A549 (cell line): ENCODE results near the gene DLG2. TPM values are rescaled to one million over a fixed set of nuclear protein-coding genes. Genes with fewer than 3 reads are reported as not detected.
A peak's percentile ranks its signal among the peaks of the same experiment; 100 is the strongest.
"Not testable (repeated sequence)": the region's sequence is repeated elsewhere in the genome, so short reads cannot be mapped to it uniquely, and the experiment has no call there.

Experiments
- ATAC-seq, 2 experiments: fragments of 200-7000 bp in 1 of 2; fragments of >200 bp in 1 of 2; cut with Nextera tagmentation in 1 of 2; cut with Tn5 transposase in 1 of 2; 3 replicates each; pipeline versions ENCODE4 v1.8.0 to v1.9.1; 2018 to 2020; ENCODE audit warnings: mild to moderate bottlenecking in 1 of 2, moderate library complexity in 1 of 2
- CTCF ChIA-PET: fragments of 300-600 bp; sonication (Branson Sonifier 250); formaldehyde crosslinking; extraction: SDS; loops from one replicate; lab custom pipeline; 2021; ENCODE audit warnings: antibody characterized with exemption, inconsistent platforms; lab: Yijun Ruan, JAX
- POLR2A ChIA-PET: fragments of 350-600 bp; formaldehyde crosslinking; extraction: SDS; loops from one replicate; lab custom pipeline; 2021; ENCODE audit warnings: antibody characterized with exemption, inconsistent platforms; lab: Yijun Ruan, JAX
- DNase-seq, 2 experiments: peaks; one replicate each; pipeline versions ENCODE4 v3.0.0 to v3.0.0-alpha.2; 2011 to 2016; ENCODE audit warnings: low read depth in 1 of 2, low spot score in 1 of 2
- FAIRE-seq: peaks from 2 replicates; lab custom pipeline; 2011; peaks lifted over from hg19 to GRCh38; lab: Jason Lieb, UNC
- H3K27ac ChIP-seq, 2 experiments: fragments of >200 bp; sonication (Bioruptor Twin); formaldehyde crosslinking; 3 replicates each; pipeline ENCODE4 v1.5.1; 2016 to 2017
- H3K4me1 ChIP-seq: fragments of >200 bp; sonication (Bioruptor Twin); formaldehyde crosslinking; 3 replicates; pipeline ENCODE4 v1.6.1; 2016
- H3K4me2 ChIP-seq: fragments of >200 bp; sonication (Bioruptor Twin); formaldehyde crosslinking; 3 replicates; pipeline ENCODE4 v1.6.1; 2016
- H3K4me3 ChIP-seq: fragments of >200 bp; sonication (Bioruptor Twin); formaldehyde crosslinking; 3 replicates; pipeline ENCODE4 v1.5.1; 2016
- H3K9me3 ChIP-seq: fragments of >200 bp; sonication (Bioruptor Twin); formaldehyde crosslinking; 3 replicates; pipeline ENCODE4 v1.6.1; 2016
- ATOH8 ChIP-seq: fragments of 250-450 bp; sonication (Bioruptor Pico); IDR thresholded peaks from 2 replicates; pipeline ENCODE4 v1.5.0; 2020; ENCODE audit warnings: low read depth, mild to moderate bottlenecking, moderate library complexity
- BCL3 ChIP-seq: fragments of >200 bp; sonication (Bioruptor Twin); formaldehyde crosslinking; IDR thresholded peaks from 3 replicates; pipeline ENCODE4 v1.6.1; 2016
- BHLHE40 ChIP-seq: IDR thresholded peaks from 2 replicates; pipeline ENCODE4 v1.6.1; 2012; ENCODE audit warnings: low read depth, low read length, inconsistent platforms
- EHF ChIP-seq: fragments of 250-450 bp; sonication (Bioruptor Pico); IDR thresholded peaks from 2 replicates; pipeline ENCODE4 v1.5.0; 2020; ENCODE audit warnings: mild to moderate bottlenecking
- ESRRA ChIP-seq: fragments of 150-350 bp; IDR thresholded peaks from 2 replicates; pipeline ENCODE4 v1.6.1; 2014; ENCODE audit warnings: mild to moderate bottlenecking, low read length, borderline replicate concordance
- FOSB ChIP-seq: fragments of 250-450 bp; sonication (Bioruptor Pico); IDR thresholded peaks from 2 replicates; pipeline ENCODE4 v1.5.0; 2020; ENCODE audit warnings: mild to moderate bottlenecking, moderate library complexity
- HDAC2 ChIP-seq: fragments of 200-600 bp; sonication (generic); IDR thresholded peaks from 2 replicates; pipeline ENCODE4 v1.6.1; 2016
- HES2 ChIP-seq: fragments of >200 bp; sonication (Bioruptor Twin); formaldehyde crosslinking; IDR thresholded peaks from 2 replicates; pipeline ENCODE4 v1.6.1; 2016
- HEYL ChIP-seq: fragments of 250-450 bp; sonication (Bioruptor Pico); IDR thresholded peaks from 2 replicates; pipeline ENCODE4 v1.8.0; 2021; ENCODE audit warnings: mild to moderate bottlenecking, moderate library complexity
- HOXA7 ChIP-seq: fragments of 250-450 bp; sonication (Bioruptor Pico); IDR thresholded peaks from 2 replicates; pipeline ENCODE4 v1.5.0; 2020; ENCODE audit warnings: mild to moderate bottlenecking, moderate library complexity
- KDM1A ChIP-seq: fragments of 200-600 bp; sonication (generic); IDR thresholded peaks from 2 replicates; pipeline ENCODE4 v1.6.1; 2016; ENCODE audit warnings: low read depth, mild to moderate bottlenecking
- MAX ChIP-seq: IDR thresholded peaks from 2 replicates; pipeline ENCODE4 v1.6.1; 2012
- MAZ ChIP-seq: fragments of 150-350 bp; IDR thresholded peaks from 2 replicates; pipeline ENCODE4 v1.6.1; 2014; ENCODE audit warnings: antibody characterized with exemption, low read depth, low read length, borderline replicate concordance
- NPAS2 ChIP-seq: fragments of 250-450 bp; sonication (Bioruptor Pico); IDR thresholded peaks from 2 replicates; pipeline ENCODE4 v1.8.0; 2022; ENCODE audit warnings: mild to moderate bottlenecking, moderate library complexity, borderline replicate concordance
- PHF8 ChIP-seq: fragments of 200-600 bp; sonication (generic); IDR thresholded peaks from 2 replicates; pipeline ENCODE4 v1.6.1; 2016; ENCODE audit warnings: low read depth, mild to moderate bottlenecking, antibody characterized with exemption, moderate library complexity, borderline replicate concordance
- POLR2AphosphoS2 ChIP-seq: conservative IDR thresholded peaks from 2 replicates; pipeline ENCODE4 v1.6.1; 2012; ENCODE audit warnings: low read length, improper control_type of control experiment, inconsistent platforms
- RARB ChIP-seq: fragments of 250-450 bp; sonication (Bioruptor Pico); IDR thresholded peaks from 2 replicates; pipeline ENCODE4 v1.8.0; 2021; ENCODE audit warnings: mild to moderate bottlenecking, moderate library complexity
- RFX5 ChIP-seq: fragments of 450-650 bp; IDR thresholded peaks from 2 replicates; pipeline ENCODE4 v1.7.1; 2014; ENCODE audit warnings: antibody characterized with exemption, mild to moderate bottlenecking, moderate library complexity
- TFCP2L1 ChIP-seq: fragments of 250-450 bp; sonication (Bioruptor Pico); IDR thresholded peaks from 2 replicates; pipeline ENCODE4 v1.5.0; 2021; ENCODE audit warnings: mild to moderate bottlenecking
- WGBS: methylation state at CpG from one replicate; pipeline ENCODE4 v1.1.6; 2017; ENCODE audit errors: missing lambda C conversion rate; 5-methylcytosine and 5-hydroxymethylcytosine counted together
- polyA plus RNA-seq, 4 experiments: library from polyadenylated mRNA; depleted of rRNA in 3 of 4; stranded (reverse); fragments of >200 nt; fragmentation: RNase III in 1 of 4; extraction: RNeasy Plus Mini Kit Qiagen cat#74134 plus additional on column Dnase treatment in 1 of 4; gene quantifications; 2 replicates in 3 of 4; 3 replicates in 1 of 4; pipeline ENCODE4 v1.2.3, GENCODE V29; 2011 to 2017

The DLG2 gene
- polyA plus RNA-seq, 2 of the 4 experiments (the other 2 are of a cell fraction), result 0.26 to 0.79 TPM

- no peak for FAIRE-seq
- no peak overlapping the region for H3K4me2 ChIP-seq
- 2% methylated on average over 2 of the region's 2 CpGs for WGBS
- H3K9me3 ChIP-seq, result no peaks in the 10 kb centered on the region
- no peak overlapping the region for H3K27ac ChIP-seq
- CTCF ChIA-PET, result no interaction called here
- H3K4me1 ChIP-seq, result no peaks in the 10 kb centered on the region
- no peak for ATAC-seq
- POLR2A ChIA-PET, result no interaction called here
- no peak for DNase-seq
- TF ChIP-seq ESRRA, result no peak
- TF ChIP-seq RARB (CRISPR knock-in tag), result no peak
- no peak for TF ChIP-seq FOSB (CRISPR knock-in tag)
- TF ChIP-seq HEYL (CRISPR knock-in tag), result no peak
- no peak for TF ChIP-seq BCL3
- TF ChIP-seq EHF (CRISPR knock-in tag), result no peak
- no peak for TF ChIP-seq HES2
- no peak for TF ChIP-seq NPAS2 (CRISPR knock-in tag)
- no peak for TF ChIP-seq MAX
- TF ChIP-seq KDM1A, result no peak
- no peak for TF ChIP-seq RFX5
- no peak for TF ChIP-seq PHF8
- TF ChIP-seq MAZ, result no peak
- TF ChIP-seq ATOH8 (CRISPR knock-in tag), result no peak
- TF ChIP-seq TFCP2L1 (CRISPR knock-in tag), result no peak
- no peak for TF ChIP-seq HDAC2
- no peak for TF ChIP-seq BHLHE40
- no peak for TF ChIP-seq HOXA7 (CRISPR knock-in tag)
- no peak for TF ChIP-seq POLR2AphosphoS2
- H3K4me3 ChIP-seq, result no peak overlapping the region
Observed at GRCh38 chr11:83424376-83425136, 2202.6 kb downstream of the DLG2 start.

- H3K4me2 ChIP-seq, H3K4me1 ChIP-seq, H3K27ac ChIP-seq, H3K9me3 ChIP-seq, POLR2A ChIA-PET, ATAC-seq, FAIRE-seq, H3K4me3 ChIP-seq, DNase-seq: not testable (repeated sequence)
- 23% methylated on average over 5 of the region's 5 CpGs for WGBS
- CTCF ChIA-PET, result interaction anchor here (0.9 kb wide), 1 partner anchor 369 kb away, joined by 3 read pairs; no protein-coding TSS in a partner anchor
Observed at GRCh38 chr11:83422641-83423040, 2204.5 kb downstream of the DLG2 start.

- no peak for TF ChIP-seq KDM1A
- H3K4me3 ChIP-seq, result no peak overlapping the region
- FAIRE-seq (no peak), DNase-seq (no peak), ATAC-seq (0 out of 6 replicates have a peak, but pooled peaks of 1 of the 2 experiments have one; percentile 24)
- no peak overlapping the region for H3K4me2 ChIP-seq
- H3K27ac ChIP-seq, result no peak overlapping the region
- ChIA-PET POLR2A (no interaction called here), CTCF (interaction anchor here (0.8 kb wide), 1 partner anchor 408 kb away, joined by 3 read pairs; no protein-coding TSS in a partner anchor)
- WGBS, result 4% methylated on average over 2 of the region's 2 CpGs
- H3K9me3 ChIP-seq, result no peaks in the 10 kb centered on the region
- no peaks in the 10 kb centered on the region for H3K4me1 ChIP-seq
Observed at GRCh38 chr11:83410605-83411565, 2216.3 kb downstream of the DLG2 start.
